T-helper 2 cell treated with Interferon-gamma antibody and Interleukin-4, amounts not matched to agents 5 μg/mL and 100 μg/mL, for 36 hours (primary cell): ENCODE measurements around the gene CCDC57.

Experiments used
- DNase-seq: peaks from one replicate; pipeline ENCODE4 v3.0.0; 2021; ENCODE audit warnings: low spot score
- H3K27ac Mint-ChIP-seq: one replicate; pipeline ENCODE4 v1.8.0; 2021; ENCODE audit warnings: mild to moderate bottlenecking, mixed read lengths
- H3K27me3 Mint-ChIP-seq: one replicate; pipeline ENCODE4 v1.8.0; 2021; ENCODE audit warnings: low read depth, mixed read lengths
- H3K36me3 Mint-ChIP-seq: one replicate; pipeline ENCODE4 v1.8.0; 2021; ENCODE audit warnings: low read depth, mixed read lengths
- H3K4me1 Mint-ChIP-seq: one replicate; pipeline ENCODE4 v1.8.0; 2021; ENCODE audit warnings: low read depth, mixed read lengths
- H3K4me3 Mint-ChIP-seq: one replicate; pipeline ENCODE4 v1.8.0; 2022; ENCODE audit warnings: mild to moderate bottlenecking, moderate library complexity, mixed read lengths
- H3K9me3 Mint-ChIP-seq: one replicate; pipeline ENCODE4 v1.8.0; 2021; ENCODE audit warnings: mixed read lengths

Gene CCDC57

DNA sequence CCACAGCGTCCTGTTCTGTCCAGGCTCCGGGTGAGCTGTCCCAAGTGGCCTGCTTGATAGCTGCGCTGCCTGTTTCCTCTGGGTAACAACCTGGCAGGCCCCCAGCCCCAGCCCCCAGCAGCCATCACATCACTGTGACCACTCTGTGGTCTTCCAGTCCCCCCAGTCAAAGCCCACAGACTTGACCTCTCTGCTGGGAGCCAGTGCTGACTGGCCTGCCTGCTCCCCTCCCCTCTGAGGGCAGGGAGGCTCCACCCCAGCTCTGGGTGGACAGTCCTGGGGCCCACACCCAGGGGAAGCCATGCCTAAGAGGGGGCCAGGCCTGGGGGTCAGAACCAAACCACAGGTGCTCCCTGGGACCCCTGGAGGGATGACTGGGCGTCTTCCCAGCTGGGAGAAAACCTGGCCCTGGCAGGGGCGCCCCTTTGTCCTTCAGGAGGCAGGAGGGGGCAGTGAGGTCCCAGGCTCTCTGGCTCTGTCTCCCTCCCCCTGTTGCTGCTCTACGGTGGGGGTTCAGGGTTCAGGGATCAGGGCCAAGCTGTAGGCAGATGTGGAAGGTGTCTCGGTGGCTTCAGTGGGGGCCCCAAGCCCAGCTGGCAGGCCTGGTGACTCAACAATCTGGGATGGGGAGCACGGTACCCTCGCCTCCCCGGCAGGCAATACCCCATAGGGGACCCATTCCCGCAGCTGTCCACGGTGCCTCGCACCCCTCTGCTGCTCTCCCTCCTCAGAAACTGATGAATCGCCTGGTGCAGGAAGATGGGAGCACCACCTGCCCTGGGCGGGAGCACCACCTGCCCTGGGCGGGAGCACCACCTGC is 14.4 kb upstream of the CCDC57 start:
- DNase-seq = no peak
- Mint-ChIP-seq H3K4me3 (peak overlapping the region; percentile 39), H3K9me3 (no peaks in the 10 kb centered on the region), H3K27me3 (no peaks in the 10 kb centered on the region), H3K36me3 (peaks cover 5% of the 10 kb centered on the region), H3K4me1 (peaks cover 5% of the 10 kb centered on the region), H3K27ac (peak overlapping the region; percentile 27)

DNA sequence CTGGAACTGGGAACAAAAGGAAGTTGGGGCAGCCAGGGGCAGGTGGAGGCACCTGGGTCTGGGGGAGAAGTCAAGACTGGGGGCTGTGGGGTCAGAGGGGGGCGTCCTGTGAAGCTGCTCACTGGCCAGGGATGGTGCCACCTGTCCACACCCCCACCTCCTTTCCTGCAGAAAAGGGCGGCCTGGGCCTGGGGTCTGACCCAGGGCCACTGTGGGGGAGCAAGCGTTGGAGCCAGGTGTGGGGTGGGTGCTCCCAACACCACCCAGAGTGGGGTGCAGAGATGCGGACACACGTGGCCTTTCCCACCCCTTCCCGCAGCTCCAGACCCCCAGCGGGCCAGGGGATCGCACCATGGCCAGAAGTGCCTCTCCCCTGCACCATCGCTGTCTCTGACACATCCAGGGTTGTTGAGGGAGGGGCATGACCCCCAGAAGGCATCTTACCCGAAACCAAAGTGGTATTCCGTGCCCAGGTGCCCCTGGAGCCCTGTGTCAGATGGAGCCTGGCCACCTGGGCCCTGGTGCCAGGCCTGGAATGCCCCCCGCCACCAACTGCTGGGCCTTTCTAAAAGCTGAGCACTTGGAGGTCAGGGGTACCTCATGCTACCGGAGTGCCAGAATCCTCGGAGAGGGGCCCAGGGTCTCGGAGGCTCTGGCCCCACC is 13.6 kb upstream of the CCDC57 start:
- Mint-ChIP-seq H3K27me3 (no peaks in the 10 kb centered on the region), H3K4me1 (peaks cover 5% of the 10 kb centered on the region), H3K4me3 (no peak overlapping the region), H3K36me3 (peaks cover 5% of the 10 kb centered on the region), H3K27ac (no peak overlapping the region), H3K9me3 (no peaks in the 10 kb centered on the region)
- no peak for DNase-seq

- Mint-ChIP-seq H3K27ac (no peak overlapping the region), H3K4me1 (peaks cover 5% of the 10 kb centered on the region), H3K27me3 (no peaks in the 10 kb centered on the region), H3K9me3 (no peaks in the 10 kb centered on the region), H3K36me3 (peaks cover 5% of the 10 kb centered on the region), H3K4me3 (no peak overlapping the region)
- DNase-seq = no peak
Observed at GRCh38 chr17:82225368-82226029, 12.9 kb upstream of the CCDC57 start.

DNA sequence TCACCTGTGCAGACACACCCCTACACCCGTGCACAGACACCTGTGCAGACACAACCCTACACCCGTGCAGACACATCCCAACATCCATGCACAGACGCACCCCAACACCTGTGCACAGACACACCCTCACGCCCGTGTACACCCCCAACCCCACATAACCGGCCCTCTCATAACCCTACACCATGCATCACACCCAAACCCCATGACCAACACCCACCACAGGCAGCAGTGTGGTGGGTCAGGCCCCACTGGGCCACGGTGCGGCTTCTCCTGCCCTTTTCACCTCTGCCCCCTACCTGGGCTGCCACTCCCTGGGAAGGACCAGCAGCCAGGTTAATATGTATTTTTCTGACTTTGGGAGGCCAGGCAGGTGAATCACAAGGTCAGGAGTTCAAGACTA is 12.0 kb upstream of the CCDC57 start:
- H3K36me3 Mint-ChIP-seq = no peaks in the 10 kb centered on the region
- no peaks in the 10 kb centered on the region for H3K9me3 Mint-ChIP-seq
- H3K27ac Mint-ChIP-seq = no peak overlapping the region
- peaks cover 5% of the 10 kb centered on the region for H3K4me1 Mint-ChIP-seq
- DNase-seq = no peak
- H3K4me3 Mint-ChIP-seq = no peak overlapping the region
- H3K27me3 Mint-ChIP-seq = no peaks in the 10 kb centered on the region

- H3K36me3 Mint-ChIP-seq = no peaks in the 10 kb centered on the region
- H3K27ac Mint-ChIP-seq = no peak overlapping the region
- peaks cover 5% of the 10 kb centered on the region for H3K4me1 Mint-ChIP-seq
Observed at GRCh38 chr17:82223517-82223916, 10.9 kb upstream of the CCDC57 start.

DNA sequence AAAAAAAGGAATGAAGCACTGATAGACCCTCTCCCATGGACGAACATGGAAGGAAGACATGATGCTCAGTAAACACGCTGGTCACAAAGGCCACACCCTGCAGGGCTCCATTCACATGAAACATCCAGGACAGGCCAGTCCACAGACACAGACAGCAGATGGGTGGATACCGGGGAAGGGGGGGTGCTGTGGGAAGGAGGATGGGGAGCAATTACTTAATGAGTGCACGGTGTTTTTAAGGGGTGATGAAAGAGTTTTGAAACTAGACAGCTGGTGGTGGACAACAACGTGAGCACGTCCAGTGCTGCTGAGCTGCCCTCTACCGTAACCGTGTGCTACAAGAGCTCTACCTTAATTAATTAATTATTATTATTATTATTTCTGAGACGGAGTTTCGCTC is 10.2 kb upstream of the CCDC57 start:
- no peak for DNase-seq
- peaks cover 5% of the 10 kb centered on the region for H3K4me1 Mint-ChIP-seq
- H3K36me3 Mint-ChIP-seq = no peaks in the 10 kb centered on the region
- no peaks in the 10 kb centered on the region for H3K9me3 Mint-ChIP-seq
- no peaks in the 10 kb centered on the region for H3K27me3 Mint-ChIP-seq
- H3K27ac Mint-ChIP-seq = no peak overlapping the region
- no peak overlapping the region for H3K4me3 Mint-ChIP-seq

More at GRCh38 chr17:82223517-82223916, 10.9 kb upstream of the CCDC57 start:
- H3K9me3 Mint-ChIP-seq = no peaks in the 10 kb centered on the region
- H3K4me3 Mint-ChIP-seq = no peak overlapping the region
- no peak for DNase-seq
- no peaks in the 10 kb centered on the region for H3K27me3 Mint-ChIP-seq

- H3K4me3 Mint-ChIP-seq = no peak overlapping the region
- H3K4me1 Mint-ChIP-seq = peaks cover 5% of the 10 kb centered on the region
- DNase-seq = no peak
- H3K9me3 Mint-ChIP-seq = no peaks in the 10 kb centered on the region
- H3K27ac Mint-ChIP-seq = no peak overlapping the region
- no peaks in the 10 kb centered on the region for H3K36me3 Mint-ChIP-seq
- H3K27me3 Mint-ChIP-seq = no peaks in the 10 kb centered on the region
Observed at GRCh38 chr17:82221341-82221902, 8.8 kb upstream of the CCDC57 start.

GRCh38 chr17:82219753-82220709 is 7.4 kb upstream of the CCDC57 start:
- no peaks in the 10 kb centered on the region for H3K27me3 Mint-ChIP-seq
- H3K36me3 Mint-ChIP-seq = no peaks in the 10 kb centered on the region
- H3K27ac Mint-ChIP-seq = no peak overlapping the region
- DNase-seq = no peak
- no peaks in the 10 kb centered on the region for H3K9me3 Mint-ChIP-seq
- peaks cover 12% of the 10 kb centered on the region for H3K4me1 Mint-ChIP-seq
- H3K4me3 Mint-ChIP-seq = no peak overlapping the region

- no peak for DNase-seq
- H3K27me3 Mint-ChIP-seq = no peaks in the 10 kb centered on the region
- H3K9me3 Mint-ChIP-seq = no peaks in the 10 kb centered on the region
- H3K36me3 Mint-ChIP-seq = no peaks in the 10 kb centered on the region
- no peak overlapping the region for H3K4me3 Mint-ChIP-seq
- H3K27ac Mint-ChIP-seq = no peak overlapping the region
- peaks cover 14% of the 10 kb centered on the region for H3K4me1 Mint-ChIP-seq
Observed at GRCh38 chr17:82219083-82219482, 6.4 kb upstream of the CCDC57 start.

DNA sequence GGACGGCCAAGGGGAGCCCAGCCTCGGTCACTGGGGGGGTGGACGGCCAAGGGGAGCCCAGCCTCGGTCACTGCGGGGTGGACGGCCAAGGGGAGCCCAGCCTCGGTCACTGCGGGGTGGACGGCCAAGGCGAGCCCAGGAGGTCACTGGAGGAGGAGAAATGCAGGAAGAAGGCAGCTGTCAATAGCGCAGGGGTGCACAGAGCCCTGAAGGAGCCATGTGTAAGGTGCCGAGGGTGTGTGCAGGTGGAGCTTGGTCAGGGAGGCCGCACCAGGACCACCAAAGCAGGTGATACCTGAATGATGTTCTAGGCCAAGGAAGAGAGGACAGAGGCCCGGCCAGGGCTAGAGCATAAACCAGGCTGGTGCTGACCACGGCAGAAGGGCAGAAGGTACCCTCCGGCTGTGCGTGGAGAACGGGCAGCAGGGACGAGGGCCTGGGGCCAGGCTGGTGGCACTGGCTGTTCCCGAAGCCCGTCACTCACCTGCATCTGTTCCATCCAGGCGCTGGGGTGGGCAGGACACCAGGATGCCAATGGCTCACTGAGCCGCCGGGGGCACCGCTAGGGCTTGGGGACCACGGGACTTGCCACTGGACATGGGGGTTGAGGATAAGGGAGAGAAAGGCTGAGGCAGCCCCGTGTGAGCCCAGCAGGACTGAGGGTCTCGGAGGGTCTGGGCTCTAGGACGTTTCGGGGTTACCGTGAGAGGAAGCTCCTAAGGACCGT is 5.9 kb upstream of the CCDC57 start:
- Mint-ChIP-seq H3K27me3 (no peaks in the 10 kb centered on the region), H3K27ac (no peak overlapping the region), H3K4me3 (no peak overlapping the region), H3K4me1 (peaks cover 16% of the 10 kb centered on the region), H3K9me3 (no peaks in the 10 kb centered on the region), H3K36me3 (no peaks in the 10 kb centered on the region)
- no peak for DNase-seq

DNA sequence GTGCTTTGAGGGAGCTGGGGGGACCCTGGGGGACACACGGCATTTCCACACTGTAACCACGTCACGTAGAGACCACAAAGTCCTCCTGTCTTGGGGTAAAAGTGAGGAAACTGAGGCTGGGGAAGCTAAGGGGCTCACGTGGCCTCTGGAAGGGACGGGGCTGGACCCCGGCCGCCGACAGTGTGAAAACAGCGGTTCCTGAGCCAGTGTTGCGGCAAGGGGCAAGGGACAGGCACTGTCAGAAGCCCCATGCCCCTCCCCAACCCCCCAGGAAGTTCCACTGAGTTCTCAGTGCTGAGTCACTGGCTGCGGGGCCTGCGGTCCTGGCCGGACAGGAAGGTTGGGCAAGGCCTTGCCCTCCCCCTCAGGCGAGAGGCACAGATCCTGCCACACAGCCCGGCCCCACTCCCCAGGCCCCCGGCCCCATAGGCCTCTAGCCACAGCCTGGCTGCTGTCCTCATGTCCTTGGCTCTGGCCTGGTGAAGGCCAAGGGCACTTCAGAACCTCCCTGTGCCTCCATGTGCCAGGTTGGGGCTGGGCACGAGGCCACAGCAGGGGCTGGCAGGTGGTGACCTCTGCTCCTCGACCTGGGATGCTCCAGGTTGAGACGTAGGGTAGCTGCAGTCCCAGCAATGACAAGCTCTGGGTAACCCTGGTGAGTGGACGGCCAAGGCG is 5.0 kb upstream of the CCDC57 start:
- no peaks in the 10 kb centered on the region for H3K9me3 Mint-ChIP-seq
- no peak overlapping the region for H3K4me3 Mint-ChIP-seq
- DNase-seq = no peak
- peaks cover 16% of the 10 kb centered on the region for H3K4me1 Mint-ChIP-seq
- no peak overlapping the region for H3K27ac Mint-ChIP-seq
- no peaks in the 10 kb centered on the region for H3K27me3 Mint-ChIP-seq
- H3K36me3 Mint-ChIP-seq = no peaks in the 10 kb centered on the region

- no peaks in the 10 kb centered on the region for H3K36me3 Mint-ChIP-seq
- no peak overlapping the region for H3K27ac Mint-ChIP-seq
- H3K4me3 Mint-ChIP-seq = no peak overlapping the region
- DNase-seq = no peak
- no peaks in the 10 kb centered on the region for H3K27me3 Mint-ChIP-seq
- H3K9me3 Mint-ChIP-seq = no peaks in the 10 kb centered on the region
- peaks cover 16% of the 10 kb centered on the region for H3K4me1 Mint-ChIP-seq
Observed at GRCh38 chr17:82217120-82217529, 4.5 kb upstream of the CCDC57 start.
